NCI-H2029 (cell line): ENCODE data around the gene GADD45B.
"Not testable (repeated sequence)": the region's sequence is repeated elsewhere in the genome, so short reads cannot be mapped to it uniquely, and the experiment has no call there.

Source experiments
- DNase-seq: peaks from one replicate; lab custom pipeline; 2025; lab: John Stamatoyannopoulos, UW

The GADD45B gene

GRCh38 chr19:2443785-2444182 is 32.1 kb upstream of the GADD45B start:
- DNase-seq = no peak

- DNase-seq = no peak
Observed at GRCh38 chr19:2444251-2445002, 31.5 kb upstream of the GADD45B start.

GRCh38 chr19:2446381-2446780 is 29.5 kb upstream of the GADD45B start:
- DNase-seq = no peak

- DNase-seq = no peak
Observed at GRCh38 chr19:2449019-2449418, 26.9 kb upstream of the GADD45B start.

GRCh38 chr19:2451138-2451537 is 24.8 kb upstream of the GADD45B start:
- no peak for DNase-seq

GRCh38 chr19:2451741-2452140 is 24.2 kb upstream of the GADD45B start:
- DNase-seq = no peak

GRCh38 chr19:2453431-2454025 is 22.4 kb upstream of the GADD45B start:
- no peak for DNase-seq

- no peak for DNase-seq
Observed at GRCh38 chr19:2454199-2454961, 21.5 kb upstream of the GADD45B start.

GRCh38 chr19:2454962-2455850 is 20.7 kb upstream of the GADD45B start:
- no peak for DNase-seq

GRCh38 chr19:2455851-2456570 is 19.9 kb upstream of the GADD45B start:
- no peak for DNase-seq

- DNase-seq = no peak
Observed at GRCh38 chr19:2457394-2458037, 18.4 kb upstream of the GADD45B start.

GRCh38 chr19:2458054-2458453 is 17.9 kb upstream of the GADD45B start:
- DNase-seq = no peak

- DNase-seq = not testable (repeated sequence)
Observed at GRCh38 chr19:2458776-2459175, 17.2 kb upstream of the GADD45B start.

GRCh38 chr19:2460245-2460644 is 15.7 kb upstream of the GADD45B start:
- no peak for DNase-seq

GRCh38 chr19:2461751-2462634 is 13.9 kb upstream of the GADD45B start:
- DNase-seq = no peak

GRCh38 chr19:2462635-2463421 is 13.1 kb upstream of the GADD45B start:
- peak; percentile 83 for DNase-seq

- DNase-seq = not testable (repeated sequence)
Observed at GRCh38 chr19:2463694-2464093, 12.2 kb upstream of the GADD45B start.

GRCh38 chr19:2464389-2464788 is 11.5 kb upstream of the GADD45B start:
- no peak for DNase-seq

- DNase-seq = no peak
Observed at GRCh38 chr19:2468596-2468995, 7.3 kb upstream of the GADD45B start.
